NOMO-1 treated with dmso at 0.1 percent for 144 hours (cell line): ENCODE data around the gene NCAPH2.
A peak's percentile ranks its signal among the peaks of the same experiment; 100 is the strongest.

Source experiments
- DNase-seq: peaks from one replicate; lab custom pipeline; 2025; ENCODE audit not compliant: unreplicated experiment; lab: John Stamatoyannopoulos, UW

NCAPH2 gene

GRCh38 chr22:50488886-50489285 lies 19.1 kb upstream of the NCAPH2 start:
- DNase-seq: no peak

GRCh38 chr22:50489363-50490243 lies 18.4 kb upstream of the NCAPH2 start:
- DNase-seq: no peak

- no peak for DNase-seq
These were observed 17.3 kb upstream of the NCAPH2 start for GRCh38 chr22:50490531-50491308.

- DNase-seq: no peak
These were observed 10.9 kb upstream of the NCAPH2 start for GRCh38 chr22:50497093-50497492.

GRCh38 chr22:50498322-50498890 lies 9.6 kb upstream of the NCAPH2 start:
- DNase-seq: peak; percentile 39

- DNase-seq: no peak
These were observed 7.6 kb upstream of the NCAPH2 start for GRCh38 chr22:50500452-50500851.

- DNase-seq: no peak
These were observed 5.9 kb upstream of the NCAPH2 start for GRCh38 chr22:50502096-50502495.

GRCh38 chr22:50502628-50503474 lies 5.2 kb upstream of the NCAPH2 start:
- no peak for DNase-seq

GRCh38 chr22:50503475-50504145 lies 4.4 kb upstream of the NCAPH2 start:
- DNase-seq: no peak

- DNase-seq: no peak
These were observed 3.4 kb upstream of the NCAPH2 start for GRCh38 chr22:50504369-50505211.

GRCh38 chr22:50505276-50505775 lies 2.7 kb upstream of the NCAPH2 start:
- DNase-seq: no peak

GRCh38 chr22:50505776-50506610 lies 2.0 kb upstream of the NCAPH2 start:
- DNase-seq: no peak

GRCh38 chr22:50506611-50507420 lies 1.2 kb upstream of the NCAPH2 start:
- no peak for DNase-seq

GRCh38 chr22:50507421-50507990 lies 518 bp upstream of the NCAPH2 start, which contains the start of gene LMF2:
LMF2 (minus strand) TSS chr22:50507702; CDS start chr22:50507675, 27 bp downstream.
- peak; percentile 86 for DNase-seq

- DNase-seq: no peak
These were observed 873 bp downstream of the NCAPH2 start for GRCh38 chr22:50508897-50509296.

- DNase-seq: no peak
These were observed 5.2 kb downstream of the NCAPH2 start for GRCh38 chr22:50513175-50513574.

GRCh38 chr22:50516068-50516467 lies 8.0 kb downstream of the NCAPH2 start:
- DNase-seq: no peak
